Smooth muscle cell (in vitro differentiated cells): ENCODE measurements around the gene CAP2. TPM values are rescaled to one million over a fixed set of nuclear protein-coding genes. Genes with fewer than 3 reads are reported as not detected.

Source experiments
- DNase-seq: peaks from one replicate; lab custom pipeline; 2025; ENCODE audit not compliant: unreplicated experiment; lab: John Stamatoyannopoulos, UW
- H2AFZ ChIP-seq: fragments of 200-600 bp; sonication (generic); 2 replicates; pipeline ENCODE4 v1.6.0; 2016; ENCODE audit warnings: antibody characterized with exemption, low read depth, mild to moderate bottlenecking
- H3F3A ChIP-seq: fragments of 200-600 bp; sonication (generic); 2 replicates; pipeline ENCODE4 v1.6.0; 2017; ENCODE audit warnings: antibody characterized with exemption, low read depth
- H3K27ac ChIP-seq: fragments of 200-600 bp; sonication (generic); 2 replicates; pipeline ENCODE4 v1.5.1; 2016; ENCODE audit warnings: low read depth, mild to moderate bottlenecking
- H3K27me3 ChIP-seq: fragments of 200-600 bp; sonication (generic); 2 replicates; pipeline ENCODE4 v1.6.1; 2016; ENCODE audit warnings: low read depth, mild to moderate bottlenecking
- H3K36me3 ChIP-seq: fragments of 200-600 bp; sonication (generic); 2 replicates; pipeline ENCODE4 v1.5.1; 2016; ENCODE audit warnings: low read depth
- H3K4me1 ChIP-seq: fragments of 200-600 bp; sonication (generic); 2 replicates; pipeline ENCODE4 v1.5.1; 2016; ENCODE audit warnings: low read depth
- H3K4me2 ChIP-seq: fragments of 200-600 bp; sonication (generic); 2 replicates; pipeline ENCODE4 v1.6.0; 2016; ENCODE audit warnings: mild to moderate bottlenecking
- H3K4me3 ChIP-seq: fragments of 200-600 bp; sonication (generic); 2 replicates; pipeline ENCODE4 v1.5.1; 2016; ENCODE audit warnings: mild to moderate bottlenecking
- H3K79me2 ChIP-seq: fragments of 200-600 bp; sonication (generic); 2 replicates; pipeline ENCODE4 v1.6.0; 2016; ENCODE audit warnings: low read depth, mild to moderate bottlenecking
- H3K9ac ChIP-seq: fragments of 200-600 bp; sonication (generic); 2 replicates; pipeline ENCODE4 v1.6.0; 2016; ENCODE audit warnings: low read depth
- H3K9me3 ChIP-seq: fragments of 200-600 bp; sonication (generic); replicated peaks from 2 replicates; pipeline ENCODE4 v1.5.1; 2016; ENCODE audit warnings: low read depth
- H4K20me1 ChIP-seq: fragments of 200-600 bp; sonication (generic); 2 replicates; pipeline ENCODE4 v1.6.0; 2016; ENCODE audit warnings: low read depth
- WGBS: methylation state at CpG from one replicate; pipeline ENCODE4 v1.1.7; 2016; ENCODE audit warnings: low lambda C conversion rate; 5-methylcytosine and 5-hydroxymethylcytosine counted together
- polyA plus RNA-seq: library from polyadenylated mRNA; unstranded; fragments of >200 nt; fragmentation: Nextera tagmentation; extraction: Ambion mirVana; gene quantifications from 2 replicates; pipeline ENCODE4 v1.2.1, GENCODE V29; 2016
- total RNA-seq: library from RNA; depleted of rRNA; stranded (reverse); fragments of >200 nt; gene quantifications from 2 replicates; pipeline ENCODE4 v1.2.3, GENCODE V29; 2014
- TF ChIP-seq, protein P1 (sequence below): fragments of 200-600 bp; sonication (generic); IDR thresholded peaks from 2 replicates; pipeline ENCODE4 v1.5.1; 2017; ENCODE audit warnings: borderline replicate concordance, mild to moderate bottlenecking, antibody characterized with exemption; ENCODE audit not compliant: insufficient read depth, poor library complexity, severe bottlenecking

The CAP2 gene
- total and polyA plus RNA-seq, 2 experiments from 2014 or later, result 19.0 to 27.7 TPM

DNA sequence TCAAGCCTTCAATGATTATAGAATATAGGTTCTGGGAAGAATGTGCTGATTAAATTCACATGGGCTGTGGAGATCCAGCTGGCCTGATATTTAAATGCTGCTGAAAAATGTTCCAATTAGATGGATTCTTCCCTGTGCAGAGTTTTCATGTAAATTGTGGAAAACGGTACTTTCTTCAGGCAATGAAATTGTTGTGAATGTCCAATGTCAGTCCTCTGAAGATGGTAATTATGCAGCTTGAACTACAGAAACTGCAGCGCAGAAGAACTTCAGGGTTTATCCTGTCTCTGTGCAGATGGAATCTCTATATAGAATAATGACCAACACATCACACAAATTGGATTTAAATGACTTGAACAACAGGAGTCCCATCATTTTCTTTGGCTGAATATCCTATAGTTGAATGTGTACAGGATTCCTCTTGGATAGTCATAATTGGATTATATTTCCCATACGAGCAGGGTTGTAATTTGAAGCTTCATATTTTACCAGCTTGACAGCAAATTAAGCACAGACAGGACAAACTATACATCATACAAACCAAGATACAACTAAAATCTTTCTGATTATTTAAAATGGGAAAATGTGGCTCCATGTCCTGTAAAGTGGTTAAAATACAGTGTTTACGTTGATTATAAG is 82.3 kb downstream of the CAP2 start:
- Histone ChIP-seq H2AFZ (no peak overlapping the region), H3K9ac (no peak overlapping the region), H3K4me2 (no peak overlapping the region), H3K79me2 (no peaks in the 10 kb centered on the region), H4K20me1 (no peaks in the 10 kb centered on the region), H3K36me3 (no peaks in the 10 kb centered on the region), H3K4me1 (peaks cover 11% of the 10 kb centered on the region), H3K27me3 (no peaks in the 10 kb centered on the region), H3F3A (peaks cover 5% of the 10 kb centered on the region), H3K4me3 (no peak overlapping the region), H3K27ac (no peak overlapping the region), H3K9me3 (no peaks in the 10 kb centered on the region)
- TF ChIP-seq, protein P1, sequence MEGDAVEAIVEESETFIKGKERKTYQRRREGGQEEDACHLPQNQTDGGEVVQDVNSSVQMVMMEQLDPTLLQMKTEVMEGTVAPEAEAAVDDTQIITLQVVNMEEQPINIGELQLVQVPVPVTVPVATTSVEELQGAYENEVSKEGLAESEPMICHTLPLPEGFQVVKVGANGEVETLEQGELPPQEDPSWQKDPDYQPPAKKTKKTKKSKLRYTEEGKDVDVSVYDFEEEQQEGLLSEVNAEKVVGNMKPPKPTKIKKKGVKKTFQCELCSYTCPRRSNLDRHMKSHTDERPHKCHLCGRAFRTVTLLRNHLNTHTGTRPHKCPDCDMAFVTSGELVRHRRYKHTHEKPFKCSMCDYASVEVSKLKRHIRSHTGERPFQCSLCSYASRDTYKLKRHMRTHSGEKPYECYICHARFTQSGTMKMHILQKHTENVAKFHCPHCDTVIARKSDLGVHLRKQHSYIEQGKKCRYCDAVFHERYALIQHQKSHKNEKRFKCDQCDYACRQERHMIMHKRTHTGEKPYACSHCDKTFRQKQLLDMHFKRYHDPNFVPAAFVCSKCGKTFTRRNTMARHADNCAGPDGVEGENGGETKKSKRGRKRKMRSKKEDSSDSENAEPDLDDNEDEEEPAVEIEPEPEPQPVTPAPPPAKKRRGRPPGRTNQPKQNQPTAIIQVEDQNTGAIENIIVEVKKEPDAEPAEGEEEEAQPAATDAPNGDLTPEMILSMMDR, result no peak
- DNase-seq, result no peak
- 86% methylated on average over 4 of the region's 4 CpGs for WGBS

DNA sequence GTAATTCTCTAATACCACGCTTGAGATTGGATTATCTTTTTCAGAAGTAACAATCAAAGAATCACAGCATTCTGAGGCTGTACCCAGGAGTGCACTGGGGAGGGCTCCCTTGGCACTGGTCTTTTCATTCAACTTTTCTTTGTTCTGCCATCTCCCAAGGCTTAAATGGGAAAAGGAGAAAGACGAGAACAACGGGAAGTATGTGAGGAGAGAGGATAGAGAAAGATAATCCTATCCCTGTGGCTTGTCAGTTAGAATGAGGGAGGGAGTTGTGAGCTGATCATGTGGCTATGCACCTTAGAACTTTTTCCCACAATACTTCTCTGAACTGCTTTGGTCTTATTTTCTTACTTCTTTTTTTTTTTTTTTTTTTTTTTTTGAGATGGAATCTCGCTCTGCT is 83.1 kb downstream of the CAP2 start:
- Histone ChIP-seq H4K20me1 (no peaks in the 10 kb centered on the region), H3F3A (no peaks in the 10 kb centered on the region), H3K27me3 (no peaks in the 10 kb centered on the region), H3K27ac (no peak overlapping the region), H3K9me3 (no peaks in the 10 kb centered on the region), H3K9ac (no peak overlapping the region), H3K4me2 (no peak overlapping the region), H3K79me2 (no peaks in the 10 kb centered on the region), H3K4me3 (no peak overlapping the region), H2AFZ (no peak overlapping the region), H3K36me3 (no peaks in the 10 kb centered on the region), H3K4me1 (peaks cover 11% of the 10 kb centered on the region)
- 83% methylated on average over 4 of the region's 4 CpGs for WGBS
- TF ChIP-seq, protein P1, result no peak
- no peak for DNase-seq

DNA sequence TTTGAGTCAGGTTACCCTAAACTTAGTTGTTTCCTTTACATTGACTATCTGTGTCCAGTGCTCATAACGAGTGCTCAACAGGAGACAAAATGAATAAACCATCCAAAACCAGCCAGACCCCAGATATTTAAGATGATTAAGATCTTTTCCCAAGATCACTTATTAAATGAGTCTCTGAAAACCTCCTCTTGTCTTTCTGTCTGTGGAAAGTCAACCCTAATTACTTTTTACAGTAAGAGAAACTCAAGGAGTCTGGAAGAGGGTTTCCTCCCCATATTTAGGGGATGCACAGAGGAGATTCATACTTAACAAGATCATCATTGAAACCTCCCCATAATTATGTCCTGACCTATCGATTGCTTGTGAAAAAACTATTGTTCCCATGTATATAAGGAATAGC is 84.0 kb downstream of the CAP2 start:
- TF ChIP-seq, protein P1, result no peak

More for the DNA sequence above, 84.0 kb downstream of the CAP2 start:
- Histone ChIP-seq H2AFZ (no peak overlapping the region), H3K27ac (no peak overlapping the region), H3K9ac (no peak overlapping the region), H4K20me1 (no peaks in the 10 kb centered on the region), H3K4me1 (peaks cover 9% of the 10 kb centered on the region), H3K27me3 (no peaks in the 10 kb centered on the region), H3K4me2 (no peak overlapping the region), H3K4me3 (no peak overlapping the region), H3K36me3 (no peaks in the 10 kb centered on the region), H3K79me2 (no peaks in the 10 kb centered on the region), H3F3A (no peaks in the 10 kb centered on the region), H3K9me3 (no peaks in the 10 kb centered on the region)
- DNase-seq, result no peak
- WGBS, result 91% methylated on average over 2 of the region's 2 CpGs
